SU-DHL-6 (cell line): ENCODE measurements around the gene C12orf75.

Experiments used
- H2AFZ ChIP-seq: fragments of 200-600 bp; sonication (generic); 2 replicates; pipeline ENCODE4 v1.6.1; 2014; ENCODE audit warnings: low read depth, mild to moderate bottlenecking, moderate library complexity, mixed read lengths, antibody characterized with exemption, low read length; ENCODE audit not compliant: severe bottlenecking
- H3F3A ChIP-seq: fragments of 200-600 bp; shearing (Covaris generic); 2 replicates; pipeline ENCODE4 v1.6.0; 2016; ENCODE audit warnings: antibody characterized with exemption, mild to moderate bottlenecking; ENCODE audit not compliant: insufficient read depth
- H3K27ac ChIP-seq: fragments of 200-600 bp; sonication (generic); 2 replicates; pipeline ENCODE4 v1.5.1; 2016; ENCODE audit warnings: low read depth, mild to moderate bottlenecking, low read length, moderate library complexity, mixed read lengths
- H3K27me3 ChIP-seq: fragments of 200-600 bp; sonication (generic), shearing (Covaris generic); 2 replicates; pipeline ENCODE4 v1.6.0; 2014; ENCODE audit warnings: mild to moderate bottlenecking, low read length
- H3K36me3 ChIP-seq: fragments of 200-600 bp; sonication (generic); 2 replicates; pipeline ENCODE4 v1.6.1; 2014; ENCODE audit warnings: mild to moderate bottlenecking, low read length, mixed read lengths
- H3K4me2 ChIP-seq: fragments of 300-600, 200-600 bp; shearing (Covaris generic), sonication (generic); 2 replicates; pipeline ENCODE4 v1.6.0; 2014; ENCODE audit warnings: low read length, low read depth, mild to moderate bottlenecking; ENCODE audit not compliant: poor library complexity, severe bottlenecking
- H3K4me3 ChIP-seq: fragments of 200-600 bp; sonication (generic); 2 replicates; pipeline ENCODE4 v1.5.1; 2014; ENCODE audit warnings: antibody characterized with exemption, low read length, mild to moderate bottlenecking, mixed read lengths; ENCODE audit not compliant: insufficient read depth, poor library complexity, severe bottlenecking
- H3K79me2 ChIP-seq: fragments of 200-600 bp; sonication (generic); 2 replicates; pipeline ENCODE4 v1.6.1; 2014; ENCODE audit warnings: mild to moderate bottlenecking, low read length, moderate library complexity; ENCODE audit not compliant: insufficient read depth
- H3K9ac ChIP-seq: fragments of 200-600 bp; sonication (generic); 2 replicates; pipeline ENCODE4 v1.7.0; 2014; ENCODE audit warnings: mild to moderate bottlenecking, low read length
- H3K9me2 ChIP-seq: fragments of 200-600 bp; sonication (generic); replicated peaks from 2 replicates; pipeline ENCODE4 v1.6.1; 2014; ENCODE audit warnings: low read length; ENCODE audit not compliant: insufficient read depth
- H3K9me3 ChIP-seq: fragments of 200-600 bp; sonication (generic); 2 replicates; pipeline ENCODE4 v1.6.1; 2014; ENCODE audit warnings: low read length, mixed read lengths; ENCODE audit not compliant: insufficient read depth
- H4K20me1 ChIP-seq: fragments of 200-600 bp; sonication (generic); 2 replicates; pipeline ENCODE4 v1.6.1; 2014; ENCODE audit warnings: low read depth, mild to moderate bottlenecking, antibody characterized with exemption, low read length, moderate library complexity, mixed read lengths
- CTCF ChIP-seq: fragments of 200-600 bp; sonication (generic); IDR thresholded peaks from one replicate; pipeline ENCODE4 v1.5.1; 2017; ENCODE audit warnings: antibody characterized with exemption, mild to moderate bottlenecking, low read length, moderate library complexity; ENCODE audit not compliant: insufficient read depth, poor library complexity, severe bottlenecking
- EZH2phosphoT487 ChIP-seq: fragments of 200-600 bp; sonication (generic), shearing (Covaris generic); conservative IDR thresholded peaks from 2 replicates; pipeline ENCODE4 v1.6.1; 2018; ENCODE audit warnings: mild to moderate bottlenecking, antibody characterized with exemption, low read length, moderate library complexity, mixed read lengths

The C12orf75 gene

GRCh38 chr12:105351523-105351922, 21.0 kb downstream of the C12orf75 start:
- TF ChIP-seq CTCF = no peak
- no peak for TF ChIP-seq EZH2phosphoT487
- no peaks in the 10 kb centered on the region for H3K9me2 ChIP-seq
- H3K9me3 ChIP-seq = no peaks in the 10 kb centered on the region
- H3K9ac ChIP-seq = no peak overlapping the region
- no peaks in the 10 kb centered on the region for H3K27me3 ChIP-seq
- no peak overlapping the region for H2AFZ ChIP-seq
- peaks cover 24% of the 10 kb centered on the region for H3F3A ChIP-seq
- H4K20me1 ChIP-seq = peaks cover 5% of the 10 kb centered on the region; the same call in 1 of the 2 replicates
- peaks cover 93% of the 10 kb centered on the region for H3K79me2 ChIP-seq
- H3K27ac ChIP-seq = peak overlapping the region; percentile 74
- H3K4me3 ChIP-seq = no peak overlapping the region
- H3K36me3 ChIP-seq = 0 out of 2 replicates have a peak, but pooled peaks cover 6% of the 10 kb centered on the region
- H3K4me2 ChIP-seq = peak overlapping the region; percentile 49

- TF ChIP-seq EZH2phosphoT487 (no peak), CTCF (no peak)
- no peaks in the 10 kb centered on the region for H3K9me2 ChIP-seq
- peak overlapping the region; percentile 74 for H3K27ac ChIP-seq
- no peak overlapping the region for H3K4me3 ChIP-seq
- H4K20me1 ChIP-seq = no peaks in the 10 kb centered on the region
- H3K9ac ChIP-seq = no peak overlapping the region
- H3K36me3 ChIP-seq = 0 out of 2 replicates have a peak, but pooled peaks cover 6% of the 10 kb centered on the region
- peaks cover 26% of the 10 kb centered on the region for H3F3A ChIP-seq
- no peaks in the 10 kb centered on the region for H3K9me3 ChIP-seq
- peak overlapping the region; percentile 49 for H3K4me2 ChIP-seq
- H2AFZ ChIP-seq = no peak overlapping the region
- H3K79me2 ChIP-seq = peaks cover 92% of the 10 kb centered on the region
- no peaks in the 10 kb centered on the region for H3K27me3 ChIP-seq
These were observed 21.6 kb downstream of the C12orf75 start for GRCh38 chr12:105352052-105352451.

- no peak overlapping the region for H3K4me3 ChIP-seq
- H3K27ac ChIP-seq = peak overlapping the region; percentile 74
- no peak overlapping the region for H3K9ac ChIP-seq
- 0 out of 2 replicates have a peak, but pooled peaks cover 6% of the 10 kb centered on the region for H3K36me3 ChIP-seq
- TF ChIP-seq EZH2phosphoT487 (no peak), CTCF (no peak)
- peaks cover 31% of the 10 kb centered on the region for H3F3A ChIP-seq
- H3K27me3 ChIP-seq = no peaks in the 10 kb centered on the region
- H3K79me2 ChIP-seq = peaks cover 90% of the 10 kb centered on the region
- H3K9me2 ChIP-seq = no peaks in the 10 kb centered on the region
- H3K9me3 ChIP-seq = no peaks in the 10 kb centered on the region
- no peaks in the 10 kb centered on the region for H4K20me1 ChIP-seq
- no peak overlapping the region for H2AFZ ChIP-seq
- H3K4me2 ChIP-seq = no peak overlapping the region
These were observed 22.6 kb downstream of the C12orf75 start for GRCh38 chr12:105352940-105353635.
